Astrocyte of the spinal cord (primary cell): ENCODE measurements around the gene TC2N.

ENCODE experiments used
- DNase-seq: peaks from one replicate; pipeline ENCODE4 v3.0.0; 2011; ENCODE audit warnings: low read depth, low spot score
- H3K4me3 ChIP-seq: 2 replicates; pipeline ENCODE4 v1.5.1; 2011; ENCODE audit warnings: low read depth, mild to moderate bottlenecking, low read length, moderate library complexity
- in situ Hi-C: cut with HindIII; loops from 2 replicates; pipeline ENCODE4 v1.10.0; 2017; ENCODE audit warnings: low sequenced_read_pairs
- TF ChIP-seq, protein P1 (sequence below): IDR thresholded peaks from 2 replicates; pipeline ENCODE4 v1.5.1; 2012; ENCODE audit warnings: low read depth, mild to moderate bottlenecking, low read length, inconsistent platforms

Gene TC2N

GRCh38 chr14:91878274-91878673 is 10.9 kb upstream of the TC2N start:
- in situ Hi-C loops = no loop called here
- no peak overlapping the region for H3K4me3 ChIP-seq
- no peak for DNase-seq
- TF ChIP-seq, protein P1, sequence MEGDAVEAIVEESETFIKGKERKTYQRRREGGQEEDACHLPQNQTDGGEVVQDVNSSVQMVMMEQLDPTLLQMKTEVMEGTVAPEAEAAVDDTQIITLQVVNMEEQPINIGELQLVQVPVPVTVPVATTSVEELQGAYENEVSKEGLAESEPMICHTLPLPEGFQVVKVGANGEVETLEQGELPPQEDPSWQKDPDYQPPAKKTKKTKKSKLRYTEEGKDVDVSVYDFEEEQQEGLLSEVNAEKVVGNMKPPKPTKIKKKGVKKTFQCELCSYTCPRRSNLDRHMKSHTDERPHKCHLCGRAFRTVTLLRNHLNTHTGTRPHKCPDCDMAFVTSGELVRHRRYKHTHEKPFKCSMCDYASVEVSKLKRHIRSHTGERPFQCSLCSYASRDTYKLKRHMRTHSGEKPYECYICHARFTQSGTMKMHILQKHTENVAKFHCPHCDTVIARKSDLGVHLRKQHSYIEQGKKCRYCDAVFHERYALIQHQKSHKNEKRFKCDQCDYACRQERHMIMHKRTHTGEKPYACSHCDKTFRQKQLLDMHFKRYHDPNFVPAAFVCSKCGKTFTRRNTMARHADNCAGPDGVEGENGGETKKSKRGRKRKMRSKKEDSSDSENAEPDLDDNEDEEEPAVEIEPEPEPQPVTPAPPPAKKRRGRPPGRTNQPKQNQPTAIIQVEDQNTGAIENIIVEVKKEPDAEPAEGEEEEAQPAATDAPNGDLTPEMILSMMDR = no peak

- DNase-seq = no peak
- in situ Hi-C loops = no loop called here
- no peak overlapping the region for H3K4me3 ChIP-seq
- TF ChIP-seq, protein P1 = no peak
Measured at GRCh38 chr14:91877376-91877915, 10.1 kb upstream of the TC2N start.

DNA sequence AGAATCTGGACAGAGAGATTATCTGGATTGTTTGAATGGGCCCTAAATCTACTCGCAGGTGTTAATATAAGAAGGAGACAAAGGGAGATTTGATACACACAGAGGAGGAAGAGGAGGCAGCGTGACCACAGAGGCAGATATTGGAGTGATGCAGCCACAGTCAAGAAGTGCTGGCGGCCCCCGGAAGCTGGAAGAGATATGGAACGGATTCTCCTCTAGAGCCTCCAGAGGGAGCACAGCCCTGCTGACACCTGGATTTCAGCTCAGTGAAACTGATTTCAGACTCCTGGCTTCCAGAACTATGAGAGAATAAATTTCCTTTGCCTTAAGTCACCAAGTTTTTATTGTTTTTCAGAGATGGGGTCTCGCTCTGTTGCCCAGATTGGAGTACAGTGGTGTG is 9.2 kb upstream of the TC2N start:
- in situ Hi-C loops = no loop called here
- no peak overlapping the region for H3K4me3 ChIP-seq
- DNase-seq = no peak
- TF ChIP-seq, protein P1 = no peak

DNA sequence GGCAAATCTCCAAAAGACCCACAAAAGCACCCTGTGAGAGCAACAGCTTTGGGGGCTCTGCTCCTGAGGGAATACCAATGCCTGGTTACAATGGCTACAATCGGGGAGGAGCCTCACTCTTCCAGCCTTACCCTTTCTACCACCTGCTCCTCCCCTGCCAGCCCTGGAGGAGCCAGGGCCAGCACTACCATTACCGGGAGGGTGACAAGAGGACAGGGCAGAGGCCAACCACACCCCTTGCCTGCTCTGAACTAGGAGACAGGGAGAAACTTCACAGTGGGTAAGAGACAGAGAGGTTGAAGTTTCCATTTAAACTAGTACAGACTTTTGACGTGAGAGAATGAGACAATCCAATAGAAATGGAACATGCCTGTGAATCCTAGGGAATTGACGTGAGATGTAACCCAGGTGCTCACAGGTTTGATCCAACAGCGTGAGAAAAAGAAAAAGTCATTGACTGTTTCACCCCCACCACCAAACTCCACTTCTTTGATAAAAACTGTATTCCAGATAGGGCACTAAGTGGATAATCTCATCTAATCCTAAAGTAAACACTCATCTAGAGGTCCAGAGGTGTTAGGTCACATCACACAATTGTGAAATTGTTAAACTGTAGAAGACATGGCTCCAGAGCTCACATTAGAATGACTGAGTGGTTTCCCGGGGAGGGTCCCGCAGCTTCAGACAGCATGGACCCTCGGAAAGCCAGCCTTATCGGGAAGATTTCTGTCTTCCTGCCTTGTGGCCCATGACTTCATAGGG is 8.4 kb upstream of the TC2N start:
- H3K4me3 ChIP-seq = no peak overlapping the region
- in situ Hi-C loops = no loop called here
- TF ChIP-seq, protein P1 = no peak
- no peak for DNase-seq

GRCh38 chr14:91873471-91874415 is 6.4 kb upstream of the TC2N start:
- no peak for DNase-seq
- TF ChIP-seq, protein P1 = no peak

More at GRCh38 chr14:91873471-91874415, 6.4 kb upstream of the TC2N start:
- no peak overlapping the region for H3K4me3 ChIP-seq
- in situ Hi-C loops = no loop called here
